GM12873 (cell line): Measurements from ENCODE around the gene MAEL.

ENCODE experiments used
- CTCF ChIP-seq: IDR thresholded peaks from 2 replicates; pipeline ENCODE4 v1.5.1; 2012; ENCODE audit warnings: low read depth, mild to moderate bottlenecking, moderate library complexity, low read length, control low read depth; ENCODE audit not compliant: insufficient read depth; ENCODE audit errors: missing control alignments

Gene MAEL

GRCh38 chr1:166952002-166952746 lies 36.9 kb upstream of the MAEL start:
- TF ChIP-seq CTCF, result no peak

- TF ChIP-seq CTCF, result no peak
Measured at GRCh38 chr1:166953491-166953890, 35.6 kb upstream of the MAEL start.

GRCh38 chr1:166956057-166956850 lies 32.8 kb upstream of the MAEL start:
- TF ChIP-seq CTCF, result no peak

GRCh38 chr1:166956872-166957271 lies 32.2 kb upstream of the MAEL start:
- no peak for TF ChIP-seq CTCF

- TF ChIP-seq CTCF, result no peak
Measured at GRCh38 chr1:166960858-166961474, 28.1 kb upstream of the MAEL start.

- TF ChIP-seq CTCF, result no peak
Measured at GRCh38 chr1:166969074-166969677, 19.9 kb upstream of the MAEL start.

- TF ChIP-seq CTCF, result no peak
Measured at GRCh38 chr1:166971252-166971651, 17.8 kb upstream of the MAEL start.
